ENCODE measurements around the gene CPED1. TPM values are rescaled to one million over a fixed set of nuclear protein-coding genes. Genes with fewer than 3 reads are reported as not detected.
"Not testable (repeated sequence)": the region's sequence is repeated elsewhere in the genome, so short reads cannot be mapped to it uniquely, and the experiment has no call there.

CPED1 gene
- total and polyA plus RNA-seq, 3 experiments from 2014 or later = 0.09 to 0.27 TPM; not detected in 1

DNA sequence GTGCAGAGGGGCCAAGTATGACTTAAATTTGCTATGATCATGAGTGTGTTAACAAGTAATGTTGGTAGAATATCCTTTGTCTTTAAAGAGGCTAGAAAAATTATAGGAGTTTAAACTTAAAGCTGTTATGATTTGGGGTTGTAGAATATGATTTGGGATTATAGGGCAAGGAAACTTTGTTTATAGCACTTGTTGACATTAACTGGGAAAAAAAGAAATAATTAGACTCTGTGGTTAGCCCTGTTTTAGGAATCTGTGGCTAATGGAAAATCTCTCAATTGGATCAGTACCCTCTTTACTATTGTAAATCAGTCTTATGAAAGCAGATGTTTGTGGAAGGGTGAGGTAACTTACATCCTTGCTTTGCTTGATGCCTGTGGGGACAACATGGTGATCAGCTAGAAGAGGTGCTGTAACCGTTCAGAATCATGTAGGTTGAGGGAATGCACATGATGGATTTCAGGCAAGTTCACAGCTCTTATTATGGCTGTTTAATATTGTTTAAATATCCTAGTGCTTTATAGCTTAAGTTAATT, 26.8 kb upstream of the CPED1 start:
- H3K27ac Mint-ChIP-seq = peak overlapping the region in 4 of 8 donors; percentile 20 to 66 (median 42)
- DNase-seq = no peak
- H3K36me3 Mint-ChIP-seq = peaks cover 0 to 57% (median 28%) of the 10 kb centered on the region in 3 donors
- H3K4me3 Mint-ChIP-seq = no peak overlapping the region
- H3K9me3 Mint-ChIP-seq = no peaks in the 10 kb centered on the region
- peaks cover 17% of the 10 kb centered on the region for H3K36me3 ChIP-seq (ENCODE audit: insufficient read depth, low read length)
- H3K27ac ChIP-seq (ENCODE audit: low read depth, low read length) = no peak overlapping the region
- H3K4me1 ChIP-seq (ENCODE audit: insufficient read depth, low read length) = no peaks in the 10 kb centered on the region
- no peaks in the 10 kb centered on the region for H3K27me3 Mint-ChIP-seq
- CTCF ChIA-PET = interaction anchor here (1.9 kb wide), 1 partner anchor 25 kb away, joined by 6 read pairs; no protein-coding TSS in a partner anchor
- no peak overlapping the region for H3K4me3 ChIP-seq (ENCODE audit: low read length)
- POLR2A ChIA-PET = interaction anchor here (0.7 kb wide), 1 partner anchor 11 kb away, joined by 3 read pairs; the partner anchor contains the start of gene ING3
- H3K4me1 Mint-ChIP-seq = peaks cover 29 to 48% (median 35%) of the 10 kb centered on the region in 3 donors
- no peaks in the 10 kb centered on the region for H3K27me3 ChIP-seq (ENCODE audit: insufficient read depth, low read length, poor library complexity, severe bottlenecking)
- no peaks in the 10 kb centered on the region for H3K9me3 ChIP-seq (ENCODE audit: low read length)

DNA sequence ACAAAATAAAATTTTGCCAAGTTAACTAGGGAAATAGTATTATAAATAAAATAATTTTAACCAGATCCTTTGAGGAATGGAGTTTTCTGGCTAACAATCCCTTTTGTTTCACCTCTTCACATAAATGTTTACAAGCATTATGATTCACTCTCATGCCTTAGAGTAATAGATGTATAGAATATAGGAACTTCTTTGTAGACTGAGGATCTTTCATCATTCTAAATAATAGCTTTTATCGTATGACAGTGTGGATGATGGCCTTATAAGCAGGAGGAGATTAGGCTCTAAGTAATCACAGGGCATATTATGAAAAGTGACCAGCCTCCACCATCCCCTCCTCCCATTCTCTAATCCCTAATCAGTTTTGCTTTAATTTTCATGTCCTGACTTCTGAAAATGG, 24.4 kb upstream of the CPED1 start:
- Mint-ChIP-seq H3K4me1 (peaks cover 27 to 48% (median 29%) of the 10 kb centered on the region in 3 donors), H3K9me3 (no peaks in the 10 kb centered on the region), H3K4me3 (no peak overlapping the region), H3K27ac (no peak overlapping the region), H3K27me3 (no peaks in the 10 kb centered on the region), H3K36me3 (peaks cover 0 to 58% (median 29%) of the 10 kb centered on the region in 3 donors)
- CTCF ChIA-PET = interaction anchor here (1.2 kb wide), 1 partner anchor 23 kb away, joined by 4 read pairs; no protein-coding TSS in a partner anchor
- POLR2A ChIA-PET = interaction anchor here (1.9 kb wide), 1 partner anchor 13 kb away, joined by 4 read pairs; no protein-coding TSS in a partner anchor
- no peak for DNase-seq
- no peaks in the 10 kb centered on the region for H3K9me3 ChIP-seq (ENCODE audit: low read length)
- no peaks in the 10 kb centered on the region for H3K27me3 ChIP-seq (ENCODE audit: insufficient read depth, low read length, poor library complexity, severe bottlenecking)
- H3K27ac ChIP-seq (ENCODE audit: low read depth, low read length) = no peak overlapping the region
- no peaks in the 10 kb centered on the region for H3K4me1 ChIP-seq (ENCODE audit: insufficient read depth, low read length)
- H3K36me3 ChIP-seq (ENCODE audit: insufficient read depth, low read length) = peaks cover 30% of the 10 kb centered on the region
- no peak overlapping the region for H3K4me3 ChIP-seq (ENCODE audit: low read length)

DNA sequence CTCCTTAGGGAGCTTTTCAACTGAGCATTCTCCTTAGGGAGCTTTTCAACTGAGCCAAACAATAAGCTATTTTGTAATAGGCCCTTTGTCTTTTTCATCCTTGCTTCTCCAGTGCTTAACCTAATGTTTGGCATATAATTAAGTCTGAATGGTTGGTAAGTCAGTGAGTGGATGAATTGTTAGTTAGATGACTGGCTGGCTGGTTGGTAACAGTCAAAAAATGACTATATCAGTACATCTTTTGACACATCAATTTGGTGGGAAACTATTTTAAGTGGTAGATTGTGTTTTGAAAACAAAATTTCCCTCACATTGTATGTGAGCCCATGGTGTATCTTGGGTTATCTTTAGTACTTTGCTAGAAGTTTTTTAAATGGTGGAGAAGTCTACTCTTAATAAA, 21.6 kb upstream of the CPED1 start:
- peaks cover 42% of the 10 kb centered on the region for H3K36me3 ChIP-seq (ENCODE audit: insufficient read depth, low read length)
- Mint-ChIP-seq H3K9me3 (no peaks in the 10 kb centered on the region), H3K36me3 (peaks cover 0 to 65% (median 35%) of the 10 kb centered on the region in 3 donors), H3K4me3 (no peak overlapping the region), H3K27ac (no peak overlapping the region), H3K4me1 (peaks cover 8 to 25% (median 11%) of the 10 kb centered on the region in 3 donors), H3K27me3 (no peaks in the 10 kb centered on the region)
- no peaks in the 10 kb centered on the region for H3K9me3 ChIP-seq (ENCODE audit: low read length)
- H3K4me3 ChIP-seq (ENCODE audit: low read length) = no peak overlapping the region
- no peak overlapping the region for H3K27ac ChIP-seq (ENCODE audit: low read depth, low read length)
- H3K27me3 ChIP-seq (ENCODE audit: insufficient read depth, low read length, poor library complexity, severe bottlenecking) = no peaks in the 10 kb centered on the region
- CTCF ChIA-PET = no interaction called here
- POLR2A ChIA-PET = no interaction called here
- H3K4me1 ChIP-seq (ENCODE audit: insufficient read depth, low read length) = no peaks in the 10 kb centered on the region
- no peak for DNase-seq

DNA sequence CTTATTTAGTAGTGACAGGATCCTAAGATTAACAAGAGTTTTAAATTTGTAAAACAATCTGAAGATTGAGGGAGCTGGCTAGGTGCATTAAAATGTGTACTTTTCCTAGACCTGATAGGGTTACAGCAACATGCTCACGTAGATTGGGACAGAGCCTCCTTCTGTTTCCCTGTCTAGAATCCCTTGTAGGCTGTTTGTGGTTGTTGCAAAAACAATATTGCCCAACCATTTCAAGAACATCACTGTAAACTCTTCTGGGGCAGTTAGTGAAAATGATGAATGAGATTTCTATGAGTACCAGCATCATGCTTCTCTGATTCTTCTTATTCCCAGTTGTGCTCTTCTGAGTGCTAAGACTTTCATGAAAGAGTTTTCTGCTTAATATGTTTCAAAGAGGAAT, 14.7 kb upstream of the CPED1 start:
- Histone ChIP-seq H3K4me1 (ENCODE audit: insufficient read depth, low read length) (no peaks in the 10 kb centered on the region), H3K27ac (ENCODE audit: low read depth, low read length) (no peak overlapping the region), H3K36me3 (ENCODE audit: insufficient read depth, low read length) (peaks cover 35% of the 10 kb centered on the region), H3K9me3 (ENCODE audit: low read length) (no peaks in the 10 kb centered on the region), H3K4me3 (ENCODE audit: low read length) (no peak overlapping the region), H3K27me3 (ENCODE audit: insufficient read depth, low read length, poor library complexity, severe bottlenecking) (no peaks in the 10 kb centered on the region)
- DNase-seq = no peak
- H3K9me3 Mint-ChIP-seq = no peaks in the 10 kb centered on the region
- peaks cover 3 to 66% (median 18%) of the 10 kb centered on the region in 3 donors for H3K36me3 Mint-ChIP-seq
- ChIA-PET CTCF (no interaction called here), POLR2A (no interaction called here)
- H3K27ac Mint-ChIP-seq = peak overlapping the region in 1 of 8 donors; percentile 57
- H3K4me1 Mint-ChIP-seq = no peaks in the 10 kb centered on the region
- no peak overlapping the region for H3K4me3 Mint-ChIP-seq
- H3K27me3 Mint-ChIP-seq = no peaks in the 10 kb centered on the region

DNA sequence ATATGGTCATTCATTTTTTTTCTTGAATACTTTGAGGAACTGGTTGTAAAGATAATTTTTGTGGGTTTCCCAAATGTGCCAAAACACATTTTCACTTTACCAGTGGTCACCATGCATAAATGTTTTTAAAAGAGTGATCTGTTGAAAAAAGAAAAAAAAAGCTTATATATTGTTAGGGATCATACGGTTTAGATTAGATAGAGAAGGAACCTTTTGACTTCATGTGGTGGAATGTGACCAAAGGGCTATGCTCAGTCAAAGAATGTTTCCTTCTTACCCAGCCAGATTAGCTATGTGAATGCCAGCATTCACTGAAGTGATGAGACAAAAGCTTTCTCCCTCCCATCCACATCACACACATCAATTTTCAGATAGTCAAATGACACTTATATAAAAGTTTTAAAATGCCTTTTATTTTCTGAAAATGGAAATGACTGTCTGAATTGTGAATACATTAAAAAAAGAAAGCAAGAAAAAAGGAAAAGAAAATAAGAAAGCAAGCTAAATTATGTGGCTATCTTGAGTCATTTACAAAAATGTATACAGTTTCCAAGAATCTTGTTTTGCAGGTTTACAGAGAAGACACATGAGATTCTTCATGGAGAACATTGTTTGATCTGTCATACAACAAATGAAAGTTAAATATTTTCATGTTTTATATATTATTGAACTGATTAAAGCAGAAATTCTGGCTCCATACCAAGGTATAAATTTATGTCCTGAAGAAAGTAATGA, 8.6 kb upstream of the CPED1 start:
- Histone ChIP-seq H3K27ac (ENCODE audit: low read depth, low read length) (no peak overlapping the region), H3K4me3 (ENCODE audit: low read length) (no peak overlapping the region), H3K4me1 (ENCODE audit: insufficient read depth, low read length) (no peaks in the 10 kb centered on the region), H3K9me3 (ENCODE audit: low read length) (no peaks in the 10 kb centered on the region), H3K36me3 (ENCODE audit: insufficient read depth, low read length) (peaks cover 3% of the 10 kb centered on the region), H3K27me3 (ENCODE audit: insufficient read depth, low read length, poor library complexity, severe bottlenecking) (no peaks in the 10 kb centered on the region)
- ChIA-PET POLR2A (interaction anchor here (1.1 kb wide), 1 partner anchor 30 kb away, joined by 4 read pairs; the partner anchor contains the start of gene ING3), CTCF (interaction anchor here (1.4 to 3.1 kb wide), 2 partner anchors 8 to 20 kb away, joined by 3 to 13 read pairs; partner anchors contain the start of gene CPED1)
- H3K9me3 Mint-ChIP-seq = no peaks in the 10 kb centered on the region
- peaks cover 2 to 12% of the 10 kb centered on the region in 2 donors for H3K27me3 Mint-ChIP-seq
- H3K4me3 Mint-ChIP-seq = no peak overlapping the region
- no peak for DNase-seq
- peaks cover 0 to 5% (median 5%) of the 10 kb centered on the region in 3 donors for H3K4me1 Mint-ChIP-seq
- peaks cover 0 to 20% (median 2%) of the 10 kb centered on the region in 3 donors for H3K36me3 Mint-ChIP-seq
- no peak overlapping the region for H3K27ac Mint-ChIP-seq

DNA sequence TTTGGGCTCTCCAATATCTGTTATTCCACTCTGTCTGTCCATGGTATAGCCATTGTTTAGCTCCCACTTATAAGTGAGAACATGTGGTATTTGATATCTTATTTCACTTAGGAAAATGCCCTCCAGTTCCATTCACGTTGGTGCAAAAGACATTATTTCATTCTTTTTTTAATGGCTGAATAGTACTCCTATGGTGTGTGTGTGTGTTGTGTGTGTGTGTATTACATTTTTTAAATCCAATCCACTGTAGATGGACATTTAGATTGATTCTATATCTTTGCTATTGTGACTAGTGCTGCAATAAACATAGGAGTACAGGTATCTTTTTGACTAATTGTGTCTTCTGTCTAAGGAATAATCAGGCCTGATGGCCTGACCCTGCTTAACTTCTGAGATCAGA, 7.4 kb upstream of the CPED1 start:
- CTCF ChIA-PET = no interaction called here
- no peaks in the 10 kb centered on the region for H3K27me3 ChIP-seq (ENCODE audit: insufficient read depth, low read length, poor library complexity, severe bottlenecking)
- no peak overlapping the region for H3K4me3 Mint-ChIP-seq
- H3K27me3 Mint-ChIP-seq = peaks cover 4 to 21% of the 10 kb centered on the region in 2 donors
- no peaks in the 10 kb centered on the region for H3K9me3 ChIP-seq (ENCODE audit: low read length)
- no peaks in the 10 kb centered on the region for H3K4me1 ChIP-seq (ENCODE audit: insufficient read depth, low read length)
- H3K4me3 ChIP-seq (ENCODE audit: low read length) = no peak overlapping the region
- POLR2A ChIA-PET = no interaction called here
- no peak overlapping the region for H3K27ac ChIP-seq (ENCODE audit: low read depth, low read length)
- no peaks in the 10 kb centered on the region for H3K9me3 Mint-ChIP-seq
- DNase-seq = no peak
- H3K36me3 Mint-ChIP-seq = peaks cover 0 to 10% (median 0%) of the 10 kb centered on the region in 3 donors
- H3K36me3 ChIP-seq (ENCODE audit: insufficient read depth, low read length) = no peaks in the 10 kb centered on the region
- no peak overlapping the region for H3K27ac Mint-ChIP-seq
- H3K4me1 Mint-ChIP-seq = peaks cover 0 to 5% (median 5%) of the 10 kb centered on the region in 3 donors

DNA sequence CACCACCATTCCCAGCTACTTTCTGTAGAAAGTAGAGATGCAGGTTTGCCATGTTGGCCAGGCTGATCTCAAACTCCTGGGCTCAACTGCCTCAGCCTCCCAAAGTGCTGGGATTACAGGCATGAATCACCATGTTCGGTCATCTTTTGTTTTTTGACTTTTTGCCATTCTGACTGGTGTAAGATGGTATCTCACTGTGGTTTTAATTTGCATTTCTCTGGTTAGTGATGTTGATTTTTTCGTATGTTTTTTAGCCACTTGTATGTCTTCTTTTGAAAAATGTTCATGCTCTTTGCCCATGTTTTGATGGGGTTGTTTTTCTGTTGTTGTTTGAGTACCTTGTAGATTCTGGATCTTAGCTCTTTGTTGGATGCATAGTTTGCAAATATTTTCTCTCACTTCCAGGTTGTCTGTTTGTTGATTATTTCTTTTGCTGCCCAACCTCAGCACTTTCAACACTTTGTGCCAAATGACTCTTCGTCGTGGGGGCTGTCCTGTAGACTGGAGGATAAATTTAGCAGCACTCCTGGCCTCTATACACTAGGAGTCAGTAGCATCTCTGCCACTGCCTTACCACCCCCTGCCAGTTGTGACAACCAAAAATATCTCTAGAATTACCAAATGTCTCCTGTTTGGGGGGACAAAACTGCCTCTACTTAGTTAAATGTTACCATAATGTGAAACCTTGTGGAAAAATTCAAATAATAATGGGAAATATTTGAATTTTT, 6.5 kb upstream of the CPED1 start:
- Histone ChIP-seq H3K4me1 (ENCODE audit: insufficient read depth, low read length) (no peaks in the 10 kb centered on the region), H3K9me3 (ENCODE audit: low read length) (no peaks in the 10 kb centered on the region), H3K27me3 (ENCODE audit: insufficient read depth, low read length, poor library complexity, severe bottlenecking) (no peaks in the 10 kb centered on the region), H3K27ac (ENCODE audit: low read depth, low read length) (no peak overlapping the region), H3K36me3 (ENCODE audit: insufficient read depth, low read length) (no peaks in the 10 kb centered on the region), H3K4me3 (ENCODE audit: low read length) (no peak overlapping the region)
- Mint-ChIP-seq H3K4me3 (no peak overlapping the region), H3K9me3 (no peaks in the 10 kb centered on the region), H3K27me3 (peaks cover 8 to 30% of the 10 kb centered on the region in 2 donors), H3K36me3 (peaks cover 0 to under 1% (median 0%) of the 10 kb centered on the region in 3 donors), H3K27ac (peak overlapping the region in 1 of 8 donors; percentile 1), H3K4me1 (peaks cover 0 to 5% (median 5%) of the 10 kb centered on the region in 3 donors)
- CTCF ChIA-PET = no interaction called here
- POLR2A ChIA-PET = no interaction called here
- DNase-seq = no peak

DNA sequence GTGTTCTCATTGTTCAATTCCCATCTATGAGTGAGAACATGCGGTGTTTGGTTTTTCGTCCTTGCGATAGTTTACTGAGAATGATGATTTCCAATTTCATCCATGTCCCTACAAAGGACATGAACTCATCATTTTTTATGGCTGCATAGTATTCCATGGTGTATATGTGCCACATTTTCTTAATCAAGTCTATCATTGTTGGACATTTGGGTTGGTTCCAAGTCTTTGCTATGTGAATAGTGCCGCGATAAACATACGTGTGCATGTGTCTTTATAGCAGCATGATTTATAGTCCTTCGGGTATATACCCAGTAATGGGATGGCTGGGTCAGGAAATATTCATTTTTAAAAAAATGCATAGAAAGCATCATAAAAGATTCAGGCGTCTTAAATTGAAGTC, 4.9 kb upstream of the CPED1 start:
- POLR2A ChIA-PET; H3K36me3 ChIP-seq (ENCODE audit: insufficient read depth, low read length); H3K27me3 ChIP-seq (ENCODE audit: insufficient read depth, low read length, poor library complexity, severe bottlenecking); H3K4me1 ChIP-seq (ENCODE audit: insufficient read depth, low read length); H3K4me3 Mint-ChIP-seq; H3K4me3 ChIP-seq (ENCODE audit: low read length); H3K36me3 Mint-ChIP-seq; H3K27ac Mint-ChIP-seq; H3K27ac ChIP-seq (ENCODE audit: low read depth, low read length); H3K9me3 Mint-ChIP-seq; H3K9me3 ChIP-seq (ENCODE audit: low read length); DNase-seq; CTCF ChIA-PET: not testable (repeated sequence)
- Mint-ChIP-seq H3K4me1 (peaks cover 9 to 18% (median 17%) of the 10 kb centered on the region in 3 donors), H3K27me3 (peaks cover 8 to 45% of the 10 kb centered on the region in 2 donors)

All from CD8-positive, alpha-beta memory T cell (primary cell).